ENCODE measurements around the gene NKD1.

The NKD1 gene

DNA sequence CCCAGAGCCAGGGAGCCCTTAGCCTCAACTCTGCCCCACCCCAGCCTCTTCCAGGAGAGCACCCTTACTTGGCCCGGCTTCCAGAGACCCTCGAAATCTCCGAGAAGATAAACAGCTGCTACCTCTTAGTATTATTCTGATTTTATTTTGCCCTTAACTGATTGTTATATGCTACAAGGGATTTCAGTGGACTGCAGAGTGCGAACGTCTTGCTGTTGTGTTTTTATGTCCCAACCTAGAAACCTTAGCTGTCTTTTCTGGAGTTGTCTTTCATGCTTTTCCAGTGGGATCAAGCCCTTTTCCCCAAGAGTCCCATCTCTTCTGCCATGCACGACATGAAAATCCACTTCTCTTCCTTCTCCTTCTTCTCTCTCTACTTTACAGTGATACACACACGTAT is 85.9 kb downstream of the NKD1 start:
- no peak for DNase-seq

DNA sequence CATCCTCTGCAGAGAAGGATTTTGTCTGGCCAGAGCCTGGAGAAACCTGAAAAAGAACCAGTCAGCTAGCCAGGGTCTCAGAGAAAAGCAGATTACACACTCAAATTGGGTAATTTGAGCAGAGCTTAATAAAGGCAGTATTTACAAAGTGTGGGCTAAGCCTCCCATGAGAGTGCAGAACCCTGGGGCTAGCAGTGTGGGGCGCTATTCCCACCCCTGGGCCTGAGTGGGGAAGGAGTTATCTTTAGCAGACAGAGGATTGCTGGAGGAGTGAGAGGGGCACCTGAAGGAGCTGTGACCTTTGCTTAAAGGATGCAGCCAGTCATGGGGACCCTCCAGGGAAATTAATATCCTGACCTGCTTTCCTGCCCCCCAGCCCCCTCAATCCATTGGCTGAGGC is 86.8 kb downstream of the NKD1 start:
- DNase-seq: no peak

GRCh38 chr16:50635505-50636392 is 87.6 kb downstream of the NKD1 start:
- no peak for DNase-seq

- no peak for DNase-seq
These were observed 88.7 kb downstream of the NKD1 start for GRCh38 chr16:50636753-50637374.

- no peak for DNase-seq
These were observed 89.8 kb downstream of the NKD1 start for GRCh38 chr16:50637716-50638602.

GRCh38 chr16:50638816-50639670 is 90.8 kb downstream of the NKD1 start:
- no peak for DNase-seq

GRCh38 chr16:50640391-50640790 is 92.2 kb downstream of the NKD1 start:
- DNase-seq: no peak

- DNase-seq: no peak
These were observed 93.0 kb downstream of the NKD1 start for GRCh38 chr16:50640919-50641817.

- no peak for DNase-seq
These were observed 93.6 kb downstream of the NKD1 start for GRCh38 chr16:50641818-50642187.

- DNase-seq: no peak
These were observed 94.2 kb downstream of the NKD1 start for GRCh38 chr16:50642349-50642748.

DNA sequence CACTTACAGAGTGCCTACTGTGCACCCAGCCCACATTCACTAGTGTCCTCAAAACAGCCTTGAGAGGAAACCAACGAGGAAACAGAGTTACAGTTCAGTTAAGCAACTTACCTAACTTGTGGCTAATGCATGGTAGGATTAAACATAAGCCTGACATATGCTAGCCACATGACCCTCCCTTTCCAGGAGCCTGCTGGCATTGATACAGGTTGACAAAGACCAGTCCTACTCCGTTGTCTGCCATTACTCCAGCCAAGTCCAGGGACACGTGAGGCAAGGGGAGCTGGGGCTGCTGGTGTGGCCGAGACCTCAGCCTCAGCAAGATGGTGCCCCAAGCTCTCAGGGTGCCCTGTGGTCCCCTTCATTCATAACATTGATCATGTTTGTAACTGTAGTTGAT is 95.0 kb downstream of the NKD1 start:
- DNase-seq: no peak

GRCh38 chr16:50644245-50644644 is 96.0 kb downstream of the NKD1 start:
- no peak for DNase-seq

GRCh38 chr16:50644729-50645128 is 96.5 kb downstream of the NKD1 start:
- DNase-seq: no peak

GRCh38 chr16:50645563-50646220 is 97.5 kb downstream of the NKD1 start:
- DNase-seq: no peak

DNA sequence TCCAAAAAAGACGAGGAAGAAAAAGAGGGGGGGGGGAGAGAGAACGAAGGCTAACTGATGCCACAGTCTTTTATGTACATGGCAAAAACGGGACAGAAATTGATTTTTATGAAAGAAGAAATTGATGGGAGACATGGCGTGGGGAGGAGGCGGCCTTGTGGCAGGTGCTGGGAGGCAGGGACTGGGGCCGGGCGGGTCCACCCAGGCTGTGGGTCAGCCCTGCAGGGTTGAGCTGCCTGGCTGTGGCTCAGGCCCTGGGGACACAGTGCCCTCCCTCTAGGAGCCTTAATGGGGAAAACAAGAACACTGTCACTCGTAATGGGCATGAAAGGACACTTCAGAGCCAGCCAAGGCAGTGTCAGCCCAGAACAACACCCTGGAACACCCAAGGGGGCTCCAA is 98.1 kb downstream of the NKD1 start:
- no peak for DNase-seq

DNA sequence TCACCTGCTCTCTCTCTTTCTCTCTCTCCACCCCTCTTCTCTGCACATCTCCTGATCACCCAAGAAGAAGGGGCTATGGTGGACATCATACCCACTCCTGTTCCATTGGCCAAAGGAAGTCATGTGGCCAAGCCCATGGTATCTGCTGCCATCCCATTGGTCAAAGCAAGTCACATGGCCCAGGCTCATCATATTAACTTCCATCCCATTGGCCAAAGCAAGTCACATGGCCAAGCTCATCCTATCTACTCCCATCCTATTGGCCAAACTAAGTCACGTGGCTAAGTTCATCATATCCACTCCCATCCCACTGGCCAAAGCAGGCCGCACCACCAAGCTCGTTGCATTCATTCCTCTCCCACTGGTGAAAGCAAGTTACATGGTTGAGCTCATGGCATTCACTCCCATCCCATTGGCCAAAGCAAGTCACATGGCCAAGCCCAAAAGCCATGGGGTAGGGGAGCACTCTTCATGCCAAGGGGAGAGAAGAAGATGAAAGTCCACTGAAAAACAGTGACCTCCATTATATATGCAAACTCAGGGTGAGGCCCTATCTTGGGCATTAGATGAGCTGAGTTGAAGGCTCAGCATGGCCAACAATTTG is 103.7 kb downstream of the NKD1 start:
- no peak for DNase-seq

GRCh38 chr16:50652836-50653425 is 104.7 kb downstream of the NKD1 start:
- no peak for DNase-seq

DNA sequence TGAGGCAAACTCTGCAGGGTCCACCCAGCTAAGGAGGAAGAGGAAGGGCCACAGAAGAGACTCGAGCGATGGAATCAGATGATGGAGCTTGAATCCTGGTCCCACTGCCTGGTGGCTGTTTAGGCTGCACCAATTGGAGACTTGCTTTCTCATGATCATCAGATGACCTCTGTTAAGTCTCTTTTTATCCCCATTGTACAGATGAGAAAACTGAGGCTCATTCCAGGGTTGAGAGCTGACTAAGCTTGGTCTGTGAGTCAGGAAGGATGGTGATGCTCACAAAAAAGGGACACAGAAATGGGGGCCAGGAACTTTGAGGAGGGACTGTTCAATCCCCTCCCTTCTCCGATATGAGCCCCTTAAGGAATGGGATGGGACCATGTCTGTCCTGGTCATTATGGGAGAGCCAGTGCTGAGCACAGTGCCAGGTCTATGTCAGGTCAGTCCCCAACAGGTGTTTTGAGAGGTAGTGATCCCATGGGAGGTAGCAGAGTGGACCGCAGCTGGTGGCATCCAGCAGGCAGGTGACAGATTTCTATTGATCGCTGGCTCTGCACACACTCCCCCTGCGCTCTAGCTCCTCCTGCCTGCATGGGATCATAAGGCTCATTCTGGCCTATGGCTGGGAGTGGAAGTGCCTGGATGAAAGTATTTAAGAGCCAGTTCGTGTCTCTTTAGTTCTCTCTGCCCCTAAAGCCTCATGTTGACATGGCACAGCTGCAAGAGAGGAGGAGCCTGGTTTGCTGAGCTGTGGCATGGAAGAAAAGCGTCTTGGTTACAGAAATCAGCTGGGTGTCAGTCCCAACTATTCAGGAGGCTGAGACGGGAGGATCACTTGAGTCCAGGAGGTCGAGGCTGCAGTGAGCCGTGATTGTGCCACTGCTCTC is 105.7 kb downstream of the NKD1 start:
- no peak for DNase-seq

DNA sequence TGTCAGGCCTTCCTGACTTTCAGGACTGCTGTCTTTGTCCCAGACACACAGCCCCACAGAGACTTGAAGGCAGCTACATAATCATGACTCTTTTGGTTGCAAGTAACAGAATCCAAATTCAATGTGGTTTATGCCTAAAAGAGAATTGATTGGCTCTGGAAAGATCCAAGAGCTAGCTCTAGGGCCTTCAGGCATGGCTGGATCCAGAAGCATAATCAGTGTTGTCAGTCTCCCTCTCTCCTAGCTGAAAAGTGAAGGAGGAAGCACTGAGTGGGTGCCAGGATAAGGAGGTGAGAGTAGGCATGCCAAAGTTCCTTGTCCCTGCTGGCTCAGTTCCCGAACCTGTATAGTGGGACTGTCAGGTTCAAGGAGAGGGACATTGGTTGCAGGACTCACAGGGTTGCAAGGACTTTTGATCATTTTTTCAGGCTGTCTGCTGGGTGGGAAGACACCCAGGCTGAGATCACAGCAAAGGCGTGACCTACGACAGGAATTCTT is 107.4 kb downstream of the NKD1 start:
- DNase-seq: no peak
